ENCODE results near the gene AMER3. TPM values are rescaled to one million over a fixed set of nuclear protein-coding genes. Genes with fewer than 3 reads are reported as not detected.

AMER3 gene
- total and polyA plus RNA-seq, 10 of the 15 experiments (the other 5 are each of a cell fraction or from before 2014, with no cell fraction given): not detected

- BruUV-seq (replicated peaks): no TSS peak
- CTCF ChIA-PET: no interaction called here
- Histone ChIP-seq H2AFZ (ENCODE audit: control insufficient read depth, low read depth, low read length) (no peak overlapping the region), H3K4me1 (ENCODE audit: control insufficient read depth, insufficient read depth, low read length) (no peaks in the 10 kb centered on the region), H3K79me2 (ENCODE audit: control insufficient read depth, insufficient read depth, low read length) (no peaks in the 10 kb centered on the region), H3K4me2 (ENCODE audit: control insufficient read depth, insufficient read depth) (no peak overlapping the region), H3K36me3 (ENCODE audit: control insufficient read depth in 2 of 2, insufficient read depth in 2 of 2, low read length in 1 of 2) (no peaks in the 10 kb centered on the region), H3K9me3 (replicated peaks; ENCODE audit: control insufficient read depth, insufficient read depth, low read length) (no peaks in the 10 kb centered on the region), H3K27ac (ENCODE audit: control insufficient read depth, insufficient read depth) (no peak overlapping the region), H3K9ac (ENCODE audit: control insufficient read depth, insufficient read depth, low read length) (no peak overlapping the region), H4K20me1 (ENCODE audit: control insufficient read depth, insufficient read depth) (no peaks in the 10 kb centered on the region), H3K4me3 (no peak overlapping the region), H3K27me3 (replicated peaks in 1 of 2; ENCODE audit: control insufficient read depth in 2 of 2, insufficient read depth in 2 of 2, low read length in 1 of 2) (no peaks in the 10 kb centered on the region)
- POLR2A ChIA-PET: no interaction called here
- in situ Hi-C loops (cut with MboI) (no loop called here), intact Hi-C loops (cut with micrococcal nuclease; ENCODE audit: unreplicated experiment) (no loop called here)
- RAD21 ChIA-PET (ENCODE audit: unreplicated experiment): no interaction called here
- peak; percentile 36 for ATAC-seq
- FAIRE-seq: no peak
- TF ChIP-seq ATF3 (IDR thresholded peaks at IDR 0.05; ENCODE audit: borderline replicate concordance, extremely low read depth, low read depth, low read length) (no peak), ZNF384 (IDR thresholded peaks at IDR 0.05; ENCODE audit: borderline replicate concordance, low read depth, low read length) (no peak), BACH1 (IDR thresholded peaks at IDR 0.05; ENCODE audit: borderline replicate concordance) (no peak)
- SMC1A ChIA-PET (ENCODE audit: uncharacterized antibody, unreplicated experiment): no interaction called here
- WGBS (ENCODE audit: insufficient coverage, insufficient replicate concordance, low lambda C conversion rate, missing lambda C conversion rate): 57% methylated on average over 4 of the region's 4 CpGs
- DNase-seq (ENCODE audit: low read depth, low spot score): no peak
These were observed 51.0 kb downstream of the AMER3 start for GRCh38 chr2:130806370-130806769.

- H3K4me2 ChIP-seq (ENCODE audit: control insufficient read depth, insufficient read depth): no peak overlapping the region
- no peak overlapping the region for H3K4me3 ChIP-seq
- 34% methylated on average over 14 of the region's 14 CpGs for WGBS (ENCODE audit: insufficient coverage, insufficient replicate concordance, low lambda C conversion rate, missing lambda C conversion rate)
- H2AFZ ChIP-seq (ENCODE audit: control insufficient read depth, low read depth, low read length): no peak overlapping the region
- ATAC-seq (peak; percentile 22; the same call in 2 of the 3 replicates), DNase-seq (ENCODE audit: low read depth, low spot score) (no peak), FAIRE-seq (no peak)
- SMC1A ChIA-PET (ENCODE audit: uncharacterized antibody, unreplicated experiment): no interaction called here
- H3K27ac ChIP-seq (ENCODE audit: control insufficient read depth, insufficient read depth): no peak overlapping the region
- no TSS peak for BruUV-seq (replicated peaks)
- no peaks in the 10 kb centered on the region for H3K79me2 ChIP-seq (ENCODE audit: control insufficient read depth, insufficient read depth, low read length)
- H4K20me1 ChIP-seq (ENCODE audit: control insufficient read depth, insufficient read depth): no peaks in the 10 kb centered on the region
- no peaks in the 10 kb centered on the region for H3K27me3 ChIP-seq (replicated peaks in 1 of 2; ENCODE audit: control insufficient read depth in 2 of 2, insufficient read depth in 2 of 2, low read length in 1 of 2)
- in situ Hi-C loops (cut with MboI): no loop called here
- no peaks in the 10 kb centered on the region for H3K9me3 ChIP-seq (replicated peaks; ENCODE audit: control insufficient read depth, insufficient read depth, low read length)
- H3K36me3 ChIP-seq (ENCODE audit: control insufficient read depth in 2 of 2, insufficient read depth in 2 of 2, low read length in 1 of 2): no peaks in the 10 kb centered on the region
- intact Hi-C loops (cut with micrococcal nuclease; ENCODE audit: unreplicated experiment): no loop called here
- TF ChIP-seq RELA (IDR thresholded peaks at IDR 0.05; ENCODE audit: borderline replicate concordance, partially characterized antibody): no peak
- TF ChIP-seq IRF5 (IDR thresholded peaks at IDR 0.05; ENCODE audit: borderline replicate concordance): no peak
- TF ChIP-seq, protein P1, sequence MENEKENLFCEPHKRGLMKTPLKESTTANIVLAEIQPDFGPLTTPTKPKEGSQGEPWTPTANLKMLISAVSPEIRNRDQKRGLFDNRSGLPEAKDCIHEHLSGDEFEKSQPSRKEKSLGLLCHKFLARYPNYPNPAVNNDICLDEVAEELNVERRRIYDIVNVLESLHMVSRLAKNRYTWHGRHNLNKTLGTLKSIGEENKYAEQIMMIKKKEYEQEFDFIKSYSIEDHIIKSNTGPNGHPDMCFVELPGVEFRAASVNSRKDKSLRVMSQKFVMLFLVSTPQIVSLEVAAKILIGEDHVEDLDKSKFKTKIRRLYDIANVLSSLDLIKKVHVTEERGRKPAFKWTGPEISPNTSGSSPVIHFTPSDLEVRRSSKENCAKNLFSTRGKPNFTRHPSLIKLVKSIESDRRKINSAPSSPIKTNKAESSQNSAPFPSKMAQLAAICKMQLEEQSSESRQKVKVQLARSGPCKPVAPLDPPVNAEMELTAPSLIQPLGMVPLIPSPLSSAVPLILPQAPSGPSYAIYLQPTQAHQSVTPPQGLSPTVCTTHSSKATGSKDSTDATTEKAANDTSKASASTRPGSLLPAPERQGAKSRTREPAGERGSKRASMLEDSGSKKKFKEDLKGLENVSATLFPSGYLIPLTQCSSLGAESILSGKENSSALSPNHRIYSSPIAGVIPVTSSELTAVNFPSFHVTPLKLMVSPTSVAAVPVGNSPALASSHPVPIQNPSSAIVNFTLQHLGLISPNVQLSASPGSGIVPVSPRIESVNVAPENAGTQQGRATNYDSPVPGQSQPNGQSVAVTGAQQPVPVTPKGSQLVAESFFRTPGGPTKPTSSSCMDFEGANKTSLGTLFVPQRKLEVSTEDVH (IDR thresholded peaks at IDR 0.05; ENCODE audit: low read depth, partially characterized antibody): no peak
- TF ChIP-seq IRF4 (IDR thresholded peaks at IDR 0.05; ENCODE audit: low read depth, low read length): no peak
- TF ChIP-seq MEF2A (IDR thresholded peaks at IDR 0.05; ENCODE audit: insufficient read depth, low read depth, low read length): no peak
- CTCF ChIA-PET: no interaction called here
- H3K9ac ChIP-seq (ENCODE audit: control insufficient read depth, insufficient read depth, low read length): no peak overlapping the region
- POLR2A ChIA-PET: no interaction called here
- H3K4me1 ChIP-seq (ENCODE audit: control insufficient read depth, insufficient read depth, low read length): no peaks in the 10 kb centered on the region
- RAD21 ChIA-PET (ENCODE audit: unreplicated experiment): no interaction called here
These were observed 52.5 kb downstream of the AMER3 start for GRCh38 chr2:130807659-130808385.
